ENCODE measurements around the gene TTLL5.

DNA sequence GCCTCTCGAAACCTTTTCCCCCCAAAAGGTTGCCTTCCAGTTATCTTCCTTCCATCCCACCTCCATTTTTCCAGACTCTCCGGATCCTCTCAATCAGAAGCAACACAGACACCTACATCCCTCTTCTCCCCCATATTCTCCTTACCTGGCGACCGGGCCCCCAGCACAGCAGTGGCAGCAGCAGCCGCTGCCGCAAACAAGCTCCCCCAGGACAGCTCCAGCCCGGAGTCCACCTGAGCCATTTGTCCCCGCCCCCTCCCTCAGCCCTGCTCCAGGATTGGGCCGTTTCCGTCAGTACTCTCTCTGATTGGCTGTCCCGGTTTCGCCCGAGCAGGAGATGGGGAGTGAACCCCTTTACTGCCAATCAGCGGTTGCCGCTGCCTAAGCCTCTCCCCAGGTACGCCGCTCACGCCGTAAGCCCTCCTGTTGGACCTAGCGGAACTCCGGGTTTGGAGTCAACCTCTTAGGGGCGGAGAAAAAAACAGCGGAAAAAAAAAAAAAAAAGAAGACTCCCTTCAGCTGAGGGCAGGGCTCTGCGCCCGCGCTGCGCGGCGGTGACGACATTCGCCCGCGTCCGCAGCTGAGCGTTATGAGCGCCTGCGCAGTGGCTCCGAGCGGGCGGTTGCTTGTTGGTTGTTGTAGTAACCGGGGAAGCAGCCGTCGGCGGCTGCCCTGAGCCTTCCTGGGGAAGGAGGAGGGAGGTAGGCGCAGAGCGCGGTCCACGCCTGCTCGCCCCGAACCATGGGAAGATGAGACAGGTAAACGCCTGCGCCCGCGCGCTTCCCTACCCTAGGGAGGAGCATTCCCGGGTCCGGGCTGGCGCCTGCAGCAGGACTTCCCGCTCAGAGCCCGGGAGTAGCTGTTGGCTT is at the start of gene TTLL5, which contains the start of gene ERG28:
- TF ChIP-seq CHD4 (IDR thresholded peaks at IDR 0.05; ENCODE audit: borderline replicate concordance) = no peak
- TF ChIP-seq, protein P1, sequence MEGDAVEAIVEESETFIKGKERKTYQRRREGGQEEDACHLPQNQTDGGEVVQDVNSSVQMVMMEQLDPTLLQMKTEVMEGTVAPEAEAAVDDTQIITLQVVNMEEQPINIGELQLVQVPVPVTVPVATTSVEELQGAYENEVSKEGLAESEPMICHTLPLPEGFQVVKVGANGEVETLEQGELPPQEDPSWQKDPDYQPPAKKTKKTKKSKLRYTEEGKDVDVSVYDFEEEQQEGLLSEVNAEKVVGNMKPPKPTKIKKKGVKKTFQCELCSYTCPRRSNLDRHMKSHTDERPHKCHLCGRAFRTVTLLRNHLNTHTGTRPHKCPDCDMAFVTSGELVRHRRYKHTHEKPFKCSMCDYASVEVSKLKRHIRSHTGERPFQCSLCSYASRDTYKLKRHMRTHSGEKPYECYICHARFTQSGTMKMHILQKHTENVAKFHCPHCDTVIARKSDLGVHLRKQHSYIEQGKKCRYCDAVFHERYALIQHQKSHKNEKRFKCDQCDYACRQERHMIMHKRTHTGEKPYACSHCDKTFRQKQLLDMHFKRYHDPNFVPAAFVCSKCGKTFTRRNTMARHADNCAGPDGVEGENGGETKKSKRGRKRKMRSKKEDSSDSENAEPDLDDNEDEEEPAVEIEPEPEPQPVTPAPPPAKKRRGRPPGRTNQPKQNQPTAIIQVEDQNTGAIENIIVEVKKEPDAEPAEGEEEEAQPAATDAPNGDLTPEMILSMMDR (IDR thresholded peaks at IDR 0.05) = no peak
- no peak for TF ChIP-seq RARB (CRISPR knock-in tag; IDR thresholded peaks at IDR 0.05)
- no peak for TF ChIP-seq ESRRA (IDR thresholded peaks at IDR 0.05; ENCODE audit: borderline replicate concordance, low read length)
- no peak for TF ChIP-seq SREBF2 (IDR thresholded peaks at IDR 0.05)
- TF ChIP-seq, protein P2, sequence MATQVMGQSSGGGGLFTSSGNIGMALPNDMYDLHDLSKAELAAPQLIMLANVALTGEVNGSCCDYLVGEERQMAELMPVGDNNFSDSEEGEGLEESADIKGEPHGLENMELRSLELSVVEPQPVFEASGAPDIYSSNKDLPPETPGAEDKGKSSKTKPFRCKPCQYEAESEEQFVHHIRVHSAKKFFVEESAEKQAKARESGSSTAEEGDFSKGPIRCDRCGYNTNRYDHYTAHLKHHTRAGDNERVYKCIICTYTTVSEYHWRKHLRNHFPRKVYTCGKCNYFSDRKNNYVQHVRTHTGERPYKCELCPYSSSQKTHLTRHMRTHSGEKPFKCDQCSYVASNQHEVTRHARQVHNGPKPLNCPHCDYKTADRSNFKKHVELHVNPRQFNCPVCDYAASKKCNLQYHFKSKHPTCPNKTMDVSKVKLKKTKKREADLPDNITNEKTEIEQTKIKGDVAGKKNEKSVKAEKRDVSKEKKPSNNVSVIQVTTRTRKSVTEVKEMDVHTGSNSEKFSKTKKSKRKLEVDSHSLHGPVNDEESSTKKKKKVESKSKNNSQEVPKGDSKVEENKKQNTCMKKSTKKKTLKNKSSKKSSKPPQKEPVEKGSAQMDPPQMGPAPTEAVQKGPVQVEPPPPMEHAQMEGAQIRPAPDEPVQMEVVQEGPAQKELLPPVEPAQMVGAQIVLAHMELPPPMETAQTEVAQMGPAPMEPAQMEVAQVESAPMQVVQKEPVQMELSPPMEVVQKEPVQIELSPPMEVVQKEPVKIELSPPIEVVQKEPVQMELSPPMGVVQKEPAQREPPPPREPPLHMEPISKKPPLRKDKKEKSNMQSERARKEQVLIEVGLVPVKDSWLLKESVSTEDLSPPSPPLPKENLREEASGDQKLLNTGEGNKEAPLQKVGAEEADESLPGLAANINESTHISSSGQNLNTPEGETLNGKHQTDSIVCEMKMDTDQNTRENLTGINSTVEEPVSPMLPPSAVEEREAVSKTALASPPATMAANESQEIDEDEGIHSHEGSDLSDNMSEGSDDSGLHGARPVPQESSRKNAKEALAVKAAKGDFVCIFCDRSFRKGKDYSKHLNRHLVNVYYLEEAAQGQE (IDR thresholded peaks at IDR 0.05) = no peak
- no peak for TF ChIP-seq MAZ (IDR thresholded peaks at IDR 0.05; ENCODE audit: borderline replicate concordance, low read depth, low read length)
- no peak for TF ChIP-seq FOSL2 (IDR thresholded peaks at IDR 0.05)
- TF ChIP-seq FOSL2 (CRISPR knock-in tag; IDR thresholded peaks at IDR 0.05) = 0 out of 2 replicates have a peak, but pooled peaks have one; percentile 14
- no peak for TF ChIP-seq SMC3 (IDR thresholded peaks at IDR 0.05)
- TF ChIP-seq, protein P3, sequence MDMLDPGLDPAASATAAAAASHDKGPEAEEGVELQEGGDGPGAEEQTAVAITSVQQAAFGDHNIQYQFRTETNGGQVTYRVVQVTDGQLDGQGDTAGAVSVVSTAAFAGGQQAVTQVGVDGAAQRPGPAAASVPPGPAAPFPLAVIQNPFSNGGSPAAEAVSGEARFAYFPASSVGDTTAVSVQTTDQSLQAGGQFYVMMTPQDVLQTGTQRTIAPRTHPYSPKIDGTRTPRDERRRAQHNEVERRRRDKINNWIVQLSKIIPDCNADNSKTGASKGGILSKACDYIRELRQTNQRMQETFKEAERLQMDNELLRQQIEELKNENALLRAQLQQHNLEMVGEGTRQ (IDR thresholded peaks at IDR 0.05) = no peak
- peak; percentile 73 for TF ChIP-seq POLR2A (IDR thresholded peaks at IDR 0.05; ENCODE audit: low read length)

Data from A549 (cell line).